HG03575 (cell line): ENCODE measurements around the gene FZD8.

Experiments used
- ATAC-seq: cut with Tn5 transposase; IDR thresholded peaks from one replicate; pipeline ENCODE4 v1.9.1; 2021; ENCODE audit not compliant: unreplicated experiment, insufficient number of reproducible peaks, low FRiP score; ENCODE audit errors: extremely low read depth

The FZD8 gene

GRCh38 chr10:35612385-35613106 is 29.6 kb downstream of the FZD8 start:
- no peak for ATAC-seq

DNA sequence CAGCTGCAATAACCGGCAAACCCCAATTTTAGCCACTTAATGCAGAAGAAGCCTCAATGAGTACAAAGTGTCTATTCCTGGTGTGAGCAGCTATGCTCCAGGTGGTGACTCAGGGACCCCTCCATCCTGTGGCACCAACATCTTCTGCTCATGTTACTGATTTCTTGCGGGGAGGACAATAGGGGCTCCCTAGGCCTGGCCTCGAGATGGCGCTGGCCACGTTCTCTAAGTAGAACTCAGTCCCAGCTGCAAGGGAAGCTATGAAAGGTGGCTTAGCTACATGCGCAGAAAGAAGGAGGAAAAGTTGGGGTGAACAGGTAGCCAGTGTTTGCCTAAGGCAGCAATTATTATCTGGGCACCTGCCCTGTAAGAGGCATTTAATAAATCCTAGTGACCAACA is 30.3 kb downstream of the FZD8 start:
- ATAC-seq: no peak

- ATAC-seq: no peak
Measured at GRCh38 chr10:35608328-35608672, 33.8 kb downstream of the FZD8 start.

GRCh38 chr10:35607475-35608327 is 34.4 kb downstream of the FZD8 start:
- ATAC-seq: no peak

GRCh38 chr10:35606430-35606829 is 35.7 kb downstream of the FZD8 start:
- no peak for ATAC-seq

- no peak for ATAC-seq
Measured at GRCh38 chr10:35605191-35605590, 36.9 kb downstream of the FZD8 start, which contains the start of gene GJD4. TSS of gene GJD4 (plus strand) at chr10:35605341. CDS start at chr10:35605568, 227 bp downstream.

DNA sequence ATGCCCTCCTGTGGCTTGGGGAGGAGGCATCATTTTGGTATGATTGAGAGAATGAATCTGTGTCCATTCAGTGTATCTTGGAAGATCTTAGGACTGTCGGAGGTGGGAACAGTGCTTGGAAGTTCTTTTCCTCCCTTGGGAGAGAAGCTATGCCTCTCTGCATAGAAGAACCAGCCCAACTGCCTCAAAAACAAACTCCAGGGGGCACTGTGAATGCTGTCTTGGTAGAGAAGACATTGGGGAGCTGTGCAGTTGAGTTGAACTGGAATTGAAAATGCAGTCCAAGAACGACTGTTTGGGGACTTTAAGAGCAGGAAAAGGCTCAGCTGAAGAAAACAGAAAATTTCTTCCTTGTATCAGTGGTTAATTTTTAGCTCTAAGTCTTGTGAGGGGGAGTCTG is 41.9 kb downstream of the FZD8 start:
- no peak for ATAC-seq

GRCh38 chr10:35598379-35598778 is 43.7 kb downstream of the FZD8 start:
- ATAC-seq: no peak

- ATAC-seq: no peak
Measured at GRCh38 chr10:35595106-35595505, 47.0 kb downstream of the FZD8 start.

DNA sequence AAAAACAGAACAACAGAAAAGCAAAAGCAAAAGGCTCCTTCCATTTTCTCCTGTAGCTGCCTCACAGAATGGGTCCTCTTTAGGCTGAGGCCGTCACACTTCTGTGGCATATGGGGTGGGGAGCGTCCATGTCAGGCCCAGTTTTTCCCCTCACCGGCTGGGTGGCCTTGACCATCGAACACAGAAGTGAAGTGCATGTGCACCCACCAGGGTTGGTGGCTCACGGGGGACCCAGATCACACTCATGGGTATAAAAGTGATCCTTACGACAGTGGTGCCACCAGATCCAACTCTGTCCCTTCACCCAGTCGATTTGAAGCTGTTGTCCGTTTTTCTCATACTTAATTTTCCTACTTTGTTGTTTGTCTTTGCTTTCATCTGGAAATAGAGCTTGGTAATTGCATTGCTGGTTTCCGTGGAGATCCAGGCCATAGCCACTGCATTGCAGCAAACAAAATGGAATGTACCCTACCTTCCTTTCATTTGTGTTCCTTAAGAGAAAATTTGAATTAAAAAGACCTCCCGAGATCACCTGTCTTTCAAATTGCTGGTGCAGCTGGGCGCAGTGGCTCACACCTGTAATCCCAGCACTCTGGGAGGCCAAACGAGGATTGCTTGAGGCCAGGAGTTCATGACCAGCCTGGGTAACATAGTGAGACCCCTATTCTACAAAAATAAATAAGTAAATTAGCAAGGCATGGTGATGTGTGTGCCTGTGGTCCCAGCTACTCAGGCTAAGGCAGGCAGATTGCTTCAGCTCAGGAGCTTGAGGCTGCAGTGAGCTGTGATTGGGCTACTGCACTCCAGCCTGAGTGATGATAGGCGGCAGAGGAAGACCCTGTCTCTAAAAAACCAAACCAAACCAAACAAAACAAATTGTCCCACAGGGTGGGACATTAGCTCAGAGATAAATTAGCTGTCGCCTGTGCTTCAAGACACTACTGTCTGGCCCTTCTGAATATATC is 47.7 kb downstream of the FZD8 start:
- no peak for ATAC-seq

DNA sequence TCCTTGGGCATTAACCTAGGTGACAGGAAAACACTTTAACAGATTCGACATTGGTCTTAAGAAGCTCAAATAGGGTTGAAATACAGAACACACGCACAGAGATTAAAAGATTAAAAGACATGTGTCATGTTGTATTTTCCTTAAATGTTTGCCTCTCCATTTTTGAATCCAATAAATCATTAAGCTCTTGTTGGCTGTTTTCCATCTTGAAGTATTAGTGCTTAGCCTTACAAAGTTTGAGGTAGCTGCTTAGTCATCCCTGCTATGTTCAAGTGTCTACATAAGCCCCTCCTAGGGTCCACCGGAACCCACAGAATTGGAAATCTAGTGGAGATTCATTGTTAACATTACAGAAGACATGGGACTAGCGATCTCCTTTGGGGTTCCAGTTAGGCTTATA is 49.7 kb downstream of the FZD8 start:
- no peak for ATAC-seq

GRCh38 chr10:35588836-35589235 is 53.3 kb downstream of the FZD8 start:
- ATAC-seq: no peak
